HCEC 1CT (cell line): ENCODE measurements around the gene RSU1.
A peak's percentile ranks its signal among the peaks of the same experiment; 100 is the strongest.

ENCODE experiments used
- DNase-seq: peaks from one replicate; pipeline ENCODE4 v3.0.0-alpha.2; 2017

RSU1 gene

GRCh38 chr10:16653224-16653623 is 164.0 kb downstream of the RSU1 start:
- DNase-seq, result no peak

DNA sequence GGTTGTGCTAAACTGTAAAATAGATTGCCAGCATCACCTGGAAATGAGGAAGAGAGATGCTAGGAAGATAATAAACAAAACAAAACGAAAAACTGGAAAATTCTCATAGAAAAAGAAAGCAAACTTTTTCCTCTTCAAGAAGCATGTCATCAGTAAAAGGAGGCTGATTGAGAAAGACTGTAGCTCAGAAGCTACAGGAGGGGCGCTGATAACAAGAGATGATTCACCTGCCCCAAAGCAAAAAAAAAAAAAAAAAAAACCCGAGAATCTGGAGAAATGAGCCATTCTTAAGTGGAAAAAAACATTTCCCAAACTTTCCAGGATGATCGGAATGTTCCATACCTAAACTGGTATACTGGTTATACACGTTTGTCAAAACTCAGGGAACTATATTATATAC is 165.1 kb downstream of the RSU1 start:
- DNase-seq, result no peak

DNA sequence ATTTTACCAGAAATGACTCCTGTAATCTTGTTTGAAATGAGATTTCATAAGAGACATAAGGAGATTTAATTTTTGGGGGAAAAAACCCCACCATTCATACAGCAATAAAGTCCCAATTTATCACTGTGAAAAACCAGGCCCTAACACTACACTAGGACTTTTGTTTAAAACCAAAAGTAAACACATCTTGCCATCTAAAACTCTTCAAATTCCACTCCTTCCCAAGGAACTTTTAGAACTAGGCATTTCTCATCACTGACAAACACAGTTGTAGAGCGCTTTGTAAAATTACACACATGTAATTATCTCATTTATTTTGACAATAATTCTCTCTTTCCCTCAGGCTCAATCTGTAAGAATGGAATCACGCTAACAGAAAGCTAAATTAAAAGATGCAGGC is 167.5 kb downstream of the RSU1 start:
- DNase-seq, result no peak

DNA sequence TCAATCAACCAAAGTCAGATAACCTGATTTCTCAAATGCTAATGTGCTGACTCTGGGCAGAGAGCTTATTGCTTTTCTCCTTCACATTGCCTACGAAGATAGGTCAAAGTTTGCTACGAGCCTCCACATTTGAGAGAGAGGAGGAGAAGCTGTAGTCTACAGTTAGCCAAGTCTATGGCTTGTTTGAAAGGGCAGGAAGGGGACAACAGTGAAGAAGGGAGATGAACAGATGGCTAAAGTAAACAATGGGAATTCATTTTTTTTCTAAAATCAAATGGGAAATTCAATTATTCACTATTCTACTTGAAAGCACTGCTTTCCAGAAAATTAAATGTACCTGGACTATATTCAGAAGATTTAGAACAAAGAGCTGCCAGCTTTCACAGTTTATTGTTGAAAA is 168.9 kb downstream of the RSU1 start:
- no peak for DNase-seq

GRCh38 chr10:16646181-16647059 is 170.8 kb downstream of the RSU1 start:
- no peak for DNase-seq

- DNase-seq, result peak; percentile 68
Observed at GRCh38 chr10:16644146-16644545, 173.1 kb downstream of the RSU1 start.

DNA sequence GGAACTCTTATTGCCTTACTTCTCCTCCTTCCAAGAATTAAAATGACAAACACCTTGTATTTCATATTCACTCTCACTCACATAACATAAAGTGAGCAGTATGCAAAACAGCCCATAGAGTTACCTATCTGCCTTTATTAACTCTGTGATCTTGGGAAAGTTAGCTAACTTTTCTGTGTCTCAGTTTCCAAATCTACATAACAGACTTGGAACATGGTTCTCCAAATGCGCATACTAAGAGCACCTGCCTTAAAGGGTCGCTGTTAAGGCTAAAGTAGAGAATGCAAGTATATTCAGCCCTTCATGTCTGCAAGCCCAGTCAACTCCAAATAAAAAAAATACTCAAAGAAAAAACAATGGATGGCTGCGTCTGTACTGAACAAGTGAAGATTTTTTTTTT is 173.7 kb downstream of the RSU1 start:
- DNase-seq, result no peak

DNA sequence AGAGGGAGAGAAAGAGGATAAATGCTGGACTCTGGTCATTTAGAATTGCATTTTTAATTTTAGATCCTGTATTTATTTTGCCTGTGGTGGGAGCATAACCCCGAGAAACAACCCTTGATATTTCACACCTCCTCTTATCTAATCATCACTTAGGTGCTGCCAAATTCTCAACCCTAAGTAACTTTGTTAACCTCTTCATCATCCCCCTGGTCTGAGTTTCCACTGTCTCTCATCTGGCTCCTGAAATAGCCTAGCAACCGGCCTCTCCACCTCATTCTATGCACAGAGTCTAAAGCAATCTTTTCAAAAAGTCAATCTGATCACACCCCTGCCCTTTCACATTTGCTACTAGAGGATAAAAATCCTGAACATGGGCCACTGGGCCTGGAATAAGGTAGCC is 177.1 kb downstream of the RSU1 start:
- DNase-seq, result no peak

- DNase-seq, result no peak
Observed at GRCh38 chr10:16639471-16639870, 177.8 kb downstream of the RSU1 start.

DNA sequence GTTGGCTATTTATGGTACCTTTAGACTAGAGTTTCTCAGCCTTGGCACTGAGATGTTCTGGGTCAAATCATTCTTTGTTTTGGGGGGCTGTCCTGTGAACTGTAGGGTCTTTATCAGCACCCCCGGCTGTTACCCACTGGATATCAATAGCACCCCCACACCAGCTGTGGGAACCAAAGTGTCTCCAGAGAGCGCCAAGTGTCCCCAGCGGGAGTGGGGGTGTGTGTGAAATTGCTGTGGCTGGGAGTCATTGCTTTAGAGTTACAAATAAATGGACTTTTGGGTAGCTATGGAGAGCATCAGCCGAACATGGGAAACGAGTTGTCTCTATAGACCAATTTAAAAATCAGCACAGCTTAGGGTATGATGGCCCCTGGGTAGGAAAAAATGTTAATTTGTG is 184.2 kb downstream of the RSU1 start:
- no peak for DNase-seq

GRCh38 chr10:16626697-16627096 is 190.5 kb downstream of the RSU1 start:
- no peak for DNase-seq

- DNase-seq, result no peak
Observed at GRCh38 chr10:16612981-16613355, 204.3 kb downstream of the RSU1 start.

- peak; percentile 10 for DNase-seq
Observed at GRCh38 chr10:16612115-16612980, 204.9 kb downstream of the RSU1 start.

- DNase-seq, result no peak
Observed at GRCh38 chr10:16611037-16611436, 206.2 kb downstream of the RSU1 start.

GRCh38 chr10:16609211-16609610 is 208.0 kb downstream of the RSU1 start:
- DNase-seq, result no peak

GRCh38 chr10:16606923-16607322 is 210.3 kb downstream of the RSU1 start:
- DNase-seq, result no peak

- peak; percentile 66 for DNase-seq
Observed at GRCh38 chr10:16606421-16606820, 210.8 kb downstream of the RSU1 start.

DNA sequence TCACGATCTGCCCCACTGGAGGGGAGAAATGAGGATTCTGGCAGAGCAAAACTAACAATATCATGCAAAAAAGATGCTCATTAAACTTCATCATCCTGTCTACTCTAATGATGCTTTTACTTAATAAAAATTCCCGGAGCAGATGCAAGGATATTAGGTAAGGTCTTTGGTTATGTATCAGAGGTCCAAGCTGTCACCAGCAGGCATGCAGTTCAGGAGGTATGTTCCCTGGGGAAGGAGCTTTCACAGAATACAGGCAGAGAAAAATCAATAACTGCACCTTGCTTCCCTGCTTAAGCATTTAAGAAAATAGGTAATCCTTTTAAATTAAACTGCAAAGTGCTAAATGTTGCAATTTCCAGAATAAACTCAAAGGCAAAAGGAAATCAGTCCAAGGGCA is 213.9 kb downstream of the RSU1 start:
- DNase-seq, result no peak

GRCh38 chr10:16602104-16602775 is 215.0 kb downstream of the RSU1 start:
- DNase-seq, result no peak

GRCh38 chr10:16599662-16600061 is 217.6 kb downstream of the RSU1 start:
- DNase-seq, result no peak

GRCh38 chr10:16597656-16598055 is 219.6 kb downstream of the RSU1 start:
- DNase-seq, result no peak

- DNase-seq, result no peak
Observed at GRCh38 chr10:16592378-16592777, 224.8 kb downstream of the RSU1 start.

- DNase-seq, result no peak
Observed at GRCh38 chr10:16586358-16587138, 230.7 kb downstream of the RSU1 start.
